ENCODE measurements around the gene RASSF7.
"Not testable (repeated sequence)": the region's sequence is repeated elsewhere in the genome, so short reads cannot be mapped to it uniquely, and the experiment has no call there.

DNA sequence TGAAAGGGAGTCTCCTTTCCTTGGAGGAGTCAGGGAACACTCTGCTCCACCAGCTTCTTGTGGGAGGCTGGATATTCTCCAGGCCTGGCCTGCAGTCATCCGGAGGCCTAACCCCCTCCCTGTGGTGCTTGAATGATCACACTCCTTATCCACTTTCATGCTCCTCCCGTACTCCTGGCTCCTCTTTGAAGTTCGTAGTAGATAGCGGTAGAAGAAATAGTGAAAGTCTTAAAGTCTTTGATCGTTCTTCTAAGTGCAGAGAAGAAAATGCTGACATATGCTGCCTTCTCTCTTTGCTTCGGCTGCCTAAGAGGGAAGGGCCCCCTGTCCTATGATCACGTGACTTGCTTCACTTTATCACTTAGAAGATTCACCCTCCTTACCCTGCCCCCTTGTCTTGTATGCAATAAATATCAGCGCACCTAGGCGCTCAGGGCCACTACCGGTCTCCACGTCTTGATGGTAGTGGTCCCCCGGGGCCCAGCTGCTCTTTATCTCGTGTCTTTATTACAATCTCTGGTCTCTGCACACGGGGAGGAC is 13.3 kb downstream of the RASSF7 start:
- not testable (repeated sequence) for TF ChIP-seq CTCF (IDR thresholded peaks at IDR 0.05); EZH2 (IDR thresholded peaks at IDR 0.05; ENCODE audit: borderline replicate concordance, insufficient read depth, low read depth, low read length, poor library complexity, severe bottlenecking)

Data from B cell (primary cell).